Measurements from ENCODE around the gene CARNS1. TPM values are rescaled to one million over a fixed set of nuclear protein-coding genes. Genes with fewer than 3 reads are reported as not detected.

Gene CARNS1
- total and polyA plus RNA-seq, 9 of the 15 experiments (the other 6 are each of a cell fraction or from before 2014, with no cell fraction given): 0.01 to 0.18 (median 0.06) TPM; not detected in 3

DNA sequence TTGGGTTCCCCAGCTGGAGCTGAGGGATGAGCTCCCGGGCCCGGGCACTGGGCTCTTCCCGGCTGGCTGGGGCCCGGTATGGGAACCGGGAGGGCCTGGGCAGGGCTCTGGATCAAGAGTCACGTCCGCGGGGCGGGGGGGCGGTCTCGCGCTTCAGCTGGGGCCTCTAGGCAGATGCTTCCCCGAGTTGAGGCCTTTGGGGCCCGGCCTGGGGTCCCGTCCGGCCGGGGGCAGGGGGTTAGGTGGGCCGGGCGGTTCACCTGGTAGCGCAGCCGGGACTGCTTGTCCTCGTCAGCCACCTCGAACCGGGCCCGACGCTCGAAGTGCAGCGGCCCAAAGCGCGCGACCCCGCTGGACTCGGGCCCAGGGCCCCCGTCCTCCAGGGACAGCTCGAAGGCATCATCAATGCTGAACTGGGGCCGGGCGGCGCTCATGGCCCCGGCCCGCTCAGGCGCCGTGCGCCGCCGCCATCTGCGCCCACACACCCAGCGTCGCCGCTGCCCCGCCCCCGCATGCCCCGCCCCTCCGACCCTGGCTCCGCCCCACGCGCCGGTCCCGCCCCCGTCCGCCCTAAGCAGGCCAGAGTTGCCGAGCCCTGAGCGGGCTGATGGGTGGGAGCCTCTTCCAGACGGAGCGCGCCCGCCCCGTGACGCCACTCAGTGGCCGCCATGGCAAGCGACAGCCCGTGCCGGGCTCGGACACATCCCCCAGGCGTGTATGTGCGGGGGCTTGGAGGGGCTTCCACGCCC, 53.5 kb downstream of the CARNS1 start, which contains the start of gene TMEM134 (continued):
- TF ChIP-seq, protein P1, sequence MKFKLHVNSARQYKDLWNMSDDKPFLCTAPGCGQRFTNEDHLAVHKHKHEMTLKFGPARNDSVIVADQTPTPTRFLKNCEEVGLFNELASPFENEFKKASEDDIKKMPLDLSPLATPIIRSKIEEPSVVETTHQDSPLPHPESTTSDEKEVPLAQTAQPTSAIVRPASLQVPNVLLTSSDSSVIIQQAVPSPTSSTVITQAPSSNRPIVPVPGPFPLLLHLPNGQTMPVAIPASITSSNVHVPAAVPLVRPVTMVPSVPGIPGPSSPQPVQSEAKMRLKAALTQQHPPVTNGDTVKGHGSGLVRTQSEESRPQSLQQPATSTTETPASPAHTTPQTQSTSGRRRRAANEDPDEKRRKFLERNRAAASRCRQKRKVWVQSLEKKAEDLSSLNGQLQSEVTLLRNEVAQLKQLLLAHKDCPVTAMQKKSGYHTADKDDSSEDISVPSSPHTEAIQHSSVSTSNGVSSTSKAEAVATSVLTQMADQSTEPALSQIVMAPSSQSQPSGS (CRISPR knock-in tag; IDR thresholded peaks at IDR 0.05): no peak
- TF ChIP-seq MCM2 (IDR thresholded peaks at IDR 0.05; ENCODE audit: low read depth): no peak
- no peak for TF ChIP-seq EWSR1 (IDR thresholded peaks at IDR 0.05; ENCODE audit: borderline replicate concordance, low read depth, partially characterized antibody)
- no peak for TF ChIP-seq CHD2 (IDR thresholded peaks at IDR 0.05; ENCODE audit: low read depth, low read length)
- TF ChIP-seq, protein P2, sequence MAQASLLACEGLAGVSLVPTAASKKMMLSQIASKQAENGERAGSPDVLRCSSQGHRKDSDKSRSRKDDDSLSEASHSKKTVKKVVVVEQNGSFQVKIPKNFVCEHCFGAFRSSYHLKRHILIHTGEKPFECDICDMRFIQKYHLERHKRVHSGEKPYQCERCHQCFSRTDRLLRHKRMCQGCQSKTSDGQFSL (CRISPR knock-in tag; IDR thresholded peaks at IDR 0.05): 0 out of 2 replicates have a peak, but pooled peaks have one; percentile 71
- TF ChIP-seq, protein P2 (tag; IDR thresholded peaks at IDR 0.05): no peak
- no peak for TF ChIP-seq MECOM (CRISPR knock-in tag; IDR thresholded peaks at IDR 0.05)
- TF ChIP-seq GTF2A2 (tag; IDR thresholded peaks at IDR 0.05): no peak
- TF ChIP-seq, protein P3, sequence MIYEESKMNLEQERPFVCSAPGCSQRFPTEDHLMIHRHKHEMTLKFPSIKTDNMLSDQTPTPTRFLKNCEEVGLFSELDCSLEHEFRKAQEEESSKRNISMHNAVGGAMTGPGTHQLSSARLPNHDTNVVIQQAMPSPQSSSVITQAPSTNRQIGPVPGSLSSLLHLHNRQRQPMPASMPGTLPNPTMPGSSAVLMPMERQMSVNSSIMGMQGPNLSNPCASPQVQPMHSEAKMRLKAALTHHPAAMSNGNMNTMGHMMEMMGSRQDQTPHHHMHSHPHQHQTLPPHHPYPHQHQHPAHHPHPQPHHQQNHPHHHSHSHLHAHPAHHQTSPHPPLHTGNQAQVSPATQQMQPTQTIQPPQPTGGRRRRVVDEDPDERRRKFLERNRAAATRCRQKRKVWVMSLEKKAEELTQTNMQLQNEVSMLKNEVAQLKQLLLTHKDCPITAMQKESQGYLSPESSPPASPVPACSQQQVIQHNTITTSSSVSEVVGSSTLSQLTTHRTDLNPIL (CRISPR knock-in tag; IDR thresholded peaks at IDR 0.05): no peak
- no peak for TF ChIP-seq ARID1B (IDR thresholded peaks at IDR 0.05)
- TF ChIP-seq PRPF4 (IDR thresholded peaks at IDR 0.05; ENCODE audit: insufficient read depth, low read depth, low read length, poor library complexity, severe bottlenecking): no peak
- TF ChIP-seq HMGN3 (IDR thresholded peaks at IDR 0.05; ENCODE audit: borderline replicate concordance, extremely low read depth, insufficient read length, low read depth, low read length): peak; percentile 78
- TF ChIP-seq, protein P4, sequence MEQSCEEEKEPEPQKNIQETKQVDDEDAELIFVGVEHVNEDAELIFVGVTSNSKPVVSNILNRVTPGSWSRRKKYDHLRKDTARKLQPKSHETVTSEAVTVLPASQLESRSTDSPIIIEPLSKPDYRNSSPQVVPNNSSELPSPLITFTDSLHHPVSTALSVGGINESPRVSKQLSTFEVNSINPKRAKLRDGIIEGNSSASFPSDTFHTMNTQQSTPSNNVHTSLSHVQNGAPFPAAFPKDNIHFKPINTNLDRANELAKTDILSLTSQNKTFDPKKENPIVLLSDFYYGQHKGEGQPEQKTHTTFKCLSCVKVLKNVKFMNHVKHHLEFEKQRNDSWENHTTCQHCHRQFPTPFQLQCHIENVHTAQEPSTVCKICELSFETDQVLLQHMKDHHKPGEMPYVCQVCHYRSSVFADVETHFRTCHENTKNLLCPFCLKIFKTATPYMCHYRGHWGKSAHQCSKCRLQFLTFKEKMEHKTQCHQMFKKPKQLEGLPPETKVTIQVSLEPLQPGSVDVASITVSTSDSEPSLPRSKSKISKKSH (CRISPR knock-in tag; IDR thresholded peaks at IDR 0.05): no peak
- no peak for TF ChIP-seq NCOR1 (IDR thresholded peaks at IDR 0.05)
- TF ChIP-seq, protein P5, sequence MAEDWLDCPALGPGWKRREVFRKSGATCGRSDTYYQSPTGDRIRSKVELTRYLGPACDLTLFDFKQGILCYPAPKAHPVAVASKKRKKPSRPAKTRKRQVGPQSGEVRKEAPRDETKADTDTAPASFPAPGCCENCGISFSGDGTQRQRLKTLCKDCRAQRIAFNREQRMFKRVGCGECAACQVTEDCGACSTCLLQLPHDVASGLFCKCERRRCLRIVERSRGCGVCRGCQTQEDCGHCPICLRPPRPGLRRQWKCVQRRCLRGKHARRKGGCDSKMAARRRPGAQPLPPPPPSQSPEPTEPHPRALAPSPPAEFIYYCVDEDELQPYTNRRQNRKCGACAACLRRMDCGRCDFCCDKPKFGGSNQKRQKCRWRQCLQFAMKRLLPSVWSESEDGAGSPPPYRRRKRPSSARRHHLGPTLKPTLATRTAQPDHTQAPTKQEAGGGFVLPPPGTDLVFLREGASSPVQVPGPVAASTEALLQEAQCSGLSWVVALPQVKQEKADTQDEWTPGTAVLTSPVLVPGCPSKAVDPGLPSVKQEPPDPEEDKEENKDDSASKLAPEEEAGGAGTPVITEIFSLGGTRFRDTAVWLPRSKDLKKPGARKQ (CRISPR knock-in tag; IDR thresholded peaks at IDR 0.05): no peak
- peak; percentile 46; the same call in 1 of the 2 replicates for TF ChIP-seq KAT7 (CRISPR knock-in tag; IDR thresholded peaks at IDR 0.05; ENCODE audit: borderline replicate concordance)
- TF ChIP-seq SNIP1 (IDR thresholded peaks at IDR 0.05; ENCODE audit: low read depth): no peak
- no peak for TF ChIP-seq ZKSCAN1 (IDR thresholded peaks at IDR 0.05; ENCODE audit: low read depth, low read length)
- TF ChIP-seq ETS2 (tag; IDR thresholded peaks at IDR 0.05; ENCODE audit: borderline replicate concordance, poor library complexity, severe bottlenecking): no peak
- peak; percentile 61; the same call in 1 of the 2 replicates for TF ChIP-seq LCOR (CRISPR knock-in tag; IDR thresholded peaks at IDR 0.05)
- peak; percentile 42; the same call in 1 of the 2 replicates for TF ChIP-seq FOXP1 (CRISPR knock-in tag; IDR thresholded peaks at IDR 0.05)

Measured in K562 (cell line).